Liver (tissue), 9 donors: ENCODE data around the gene CCN5. TPM values are rescaled to one million over a fixed set of nuclear protein-coding genes. Genes with fewer than 3 reads are reported as not detected.

Experiments used
- DNase-seq: peaks from one replicate; pipeline ENCODE4 v3.0.0-alpha.2; 2017; ENCODE audit warnings: low spot score
- H3K27ac ChIP-seq, 2 donors: one replicate each; pipeline ENCODE4 v1.7.0; 2013; ENCODE audit warnings: inconsistent platforms in 2 of 2, low read length in 2 of 2, control low read depth in 1 of 2, low read depth in 1 of 2, mild to moderate bottlenecking in 1 of 2
- H3K27me3 ChIP-seq, 4 donors: one replicate each; pipeline versions ENCODE4 v1.6.1 to v1.7.0; 2013; ENCODE audit warnings: low read length in 3 of 4, inconsistent platforms in 1 of 4, mild to moderate bottlenecking in 1 of 4, moderate library complexity in 1 of 4; ENCODE audit not compliant: control insufficient read depth in 4 of 4, insufficient read depth in 4 of 4
- H3K36me3 ChIP-seq, 4 donors: one replicate each; pipeline versions ENCODE4 v1.6.1 to v1.7.0; 2013; ENCODE audit warnings: low read length in 3 of 4, mild to moderate bottlenecking in 3 of 4, low read depth in 1 of 4, moderate library complexity in 1 of 4; ENCODE audit not compliant: control insufficient read depth in 4 of 4, insufficient read depth in 3 of 4
- H3K4me1 ChIP-seq, 4 donors: one replicate each; pipeline versions ENCODE4 v1.6.1 to v1.7.0; 2013; ENCODE audit warnings: low read length in 3 of 4, mild to moderate bottlenecking in 3 of 4, moderate library complexity in 1 of 4; ENCODE audit not compliant: control insufficient read depth in 4 of 4, insufficient read depth in 4 of 4
- H3K4me3 ChIP-seq, 3 donors: one replicate each; pipeline versions ENCODE4 v1.6.1 to v1.7.0; 2013; ENCODE audit warnings: low read length in 3 of 3, control low read depth in 1 of 3, low read depth in 1 of 3, mild to moderate bottlenecking in 1 of 3
- H3K9ac ChIP-seq, 2 donors: one replicate each; pipeline ENCODE4 v1.7.0; 2013; ENCODE audit warnings: low read length in 2 of 2, mild to moderate bottlenecking in 2 of 2, moderate library complexity in 2 of 2, control low read depth in 1 of 2, low read depth in 1 of 2
- H3K9me3 ChIP-seq, 4 donors: one replicate each; pipeline versions ENCODE4 v1.6.1 to v1.7.0; 2013; ENCODE audit warnings: low read length in 3 of 4; ENCODE audit not compliant: control insufficient read depth in 4 of 4
- ATF3 ChIP-seq: IDR thresholded peaks from 2 replicates; pipeline ENCODE4 v1.6.1; 2016; ENCODE audit warnings: antibody characterized with exemption
- CTCF ChIP-seq: fragments of 150-350 bp; IDR thresholded peaks from 2 replicates; pipeline ENCODE4 v1.5.1; 2017; ENCODE audit warnings: improper control_type of control experiment, low read depth, low read length; ENCODE audit not compliant: missing input control
- EGR1 ChIP-seq, 2 donors: IDR thresholded peaks; 2 replicates each; pipeline ENCODE4 v1.6.1; 2016 to 2018; ENCODE audit warnings: antibody characterized with exemption in 2 of 2, low read depth in 2 of 2
- FOXA2 ChIP-seq: IDR thresholded peaks from 2 replicates; pipeline ENCODE4 v1.6.1; 2016; ENCODE audit warnings: antibody characterized with exemption
- GABPA ChIP-seq, 2 donors: IDR thresholded peaks in 1 of 2; conservative IDR thresholded peaks in 1 of 2; 2 replicates each; pipeline ENCODE4 v1.6.1; 2016; ENCODE audit warnings: antibody characterized with exemption in 2 of 2, mild to moderate bottlenecking in 1 of 2, moderate library complexity in 1 of 2
- HNF4G ChIP-seq: IDR thresholded peaks from 2 replicates; pipeline ENCODE4 v1.6.1; 2016; ENCODE audit warnings: antibody characterized with exemption
- MAX ChIP-seq: IDR thresholded peaks from 2 replicates; pipeline ENCODE4 v1.6.1; 2016; ENCODE audit warnings: antibody characterized with exemption
- NR2F2 ChIP-seq: IDR thresholded peaks from 2 replicates; pipeline ENCODE4 v1.6.1; 2016; ENCODE audit warnings: antibody characterized with exemption
- RAD21 ChIP-seq, 2 donors: IDR thresholded peaks; 2 replicates each; pipeline ENCODE4 v1.6.1; 2016; ENCODE audit warnings: antibody characterized with exemption in 2 of 2, mild to moderate bottlenecking in 2 of 2
- REST ChIP-seq: IDR thresholded peaks from 2 replicates; pipeline ENCODE4 v1.6.1; 2016; ENCODE audit warnings: antibody characterized with exemption, mild to moderate bottlenecking
- SP1 ChIP-seq: IDR thresholded peaks from 2 replicates; pipeline ENCODE4 v1.6.1; 2018; ENCODE audit warnings: antibody characterized with exemption, mild to moderate bottlenecking
- ZBTB33 ChIP-seq: IDR thresholded peaks from 2 replicates; pipeline ENCODE4 v1.6.1; 2016; ENCODE audit warnings: antibody characterized with exemption
- WGBS: extraction: QIAGEN DNeasy Blood & Tissue Kit; methylation state at CpG from one replicate; pipeline ENCODE4 v1.1.7; 2013; 5-methylcytosine and 5-hydroxymethylcytosine counted together
- polyA plus RNA-seq, 2 donors: library from polyadenylated mRNA; stranded (reverse) in 1 of 2; unstranded in 1 of 2; fragments of 200-250 nt in 1 of 2; fragments of >200 nt in 1 of 2; fragmentation: Nextera tagmentation in 1 of 2; extraction: Ambion mirVana in 1 of 2; gene quantifications; one replicate each; pipeline versions ENCODE4 v1.2.1 to v1.2.3, GENCODE V29; 2013 to 2015
- total RNA-seq, 2 donors: library from RNA; depleted of rRNA; stranded (reverse); fragments of >200 nt; gene quantifications; one replicate each; pipeline ENCODE4 v1.2.3, GENCODE V29; 2014
- donor health status: healthy.
- donor health status: healthy.
- donor health status: healthy.
- donor health status: healthy.
- donor health status: healthy.

The CCN5 gene
- total and polyA plus RNA-seq, 4 donors = 1.2 to 3.6 (median 1.9) TPM; not detected in 1

GRCh38 chr20:44772636-44773035 is 57.5 kb downstream of the CCN5 start:
- DNase-seq = no peak
- H3K4me3 ChIP-seq = no peak overlapping the region
- no peak overlapping the region for H3K9ac ChIP-seq

More at GRCh38 chr20:44772636-44773035, 57.5 kb downstream of the CCN5 start:
- no peak for TF ChIP-seq HNF4G
- no peak for TF ChIP-seq EGR1 (IDR thresholded peaks at IDR 0.05; ENCODE audit: low read depth in 2 of 2)
- no peak for TF ChIP-seq SP1
- TF ChIP-seq RAD21 (IDR thresholded peaks at IDR 0.05) = no peak
- TF ChIP-seq REST = no peak
- TF ChIP-seq NR2F2 = no peak
- TF ChIP-seq GABPA (IDR thresholded peaks at IDR 0.05 in 1 of 2, conservative IDR thresholded peaks at IDR 0.05 in 1 of 2) = no peak
- TF ChIP-seq CTCF = no peak
- no peak for TF ChIP-seq ZBTB33
- no peak for TF ChIP-seq MAX
- no peak for TF ChIP-seq FOXA2
- TF ChIP-seq ATF3 = no peak
- no peaks in the 10 kb centered on the region for H3K4me1 ChIP-seq
- WGBS = 48% methylated on average over 8 of the region's 8 CpGs
- no peak overlapping the region for H3K27ac ChIP-seq
- no peaks in the 10 kb centered on the region for H3K36me3 ChIP-seq
- no peaks in the 10 kb centered on the region for H3K9me3 ChIP-seq
- H3K27me3 ChIP-seq = peaks cover 0 to 2% (median 2%) of the 10 kb centered on the region in 4 donors
